ENCODE measurements around the gene WDR44.

DNA sequence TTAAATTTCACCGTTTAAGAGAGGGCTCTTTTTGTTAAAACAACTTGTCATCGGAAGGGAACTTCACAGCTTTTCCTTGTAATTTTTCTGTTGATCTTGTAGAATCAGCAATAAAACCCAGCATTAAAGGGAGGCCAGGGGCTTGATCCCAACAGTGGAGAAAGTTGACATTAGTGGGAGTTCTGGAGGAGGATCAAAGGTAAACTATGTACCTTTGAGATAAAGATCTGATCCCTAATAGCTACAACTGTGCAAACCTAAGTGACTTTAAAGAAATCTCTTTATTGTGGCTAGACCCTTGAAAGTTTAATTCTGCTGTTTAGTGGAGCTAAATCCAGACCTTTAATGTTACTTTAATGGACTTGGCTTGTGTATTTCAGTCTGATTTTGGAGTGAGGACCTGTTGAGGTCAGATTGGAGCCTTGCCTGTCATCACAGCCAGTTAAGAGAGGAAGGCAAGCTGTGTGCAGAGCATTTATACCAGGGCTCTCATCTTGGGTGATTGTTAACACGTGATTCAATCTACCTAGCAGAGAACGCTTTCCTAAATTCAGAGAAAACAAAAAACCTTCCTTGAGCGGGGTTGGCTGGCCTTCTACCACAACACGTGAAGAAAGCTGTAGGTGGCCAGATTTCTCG lies 151.4 kb downstream of the WDR44 start:
- TF ChIP-seq, protein P1, sequence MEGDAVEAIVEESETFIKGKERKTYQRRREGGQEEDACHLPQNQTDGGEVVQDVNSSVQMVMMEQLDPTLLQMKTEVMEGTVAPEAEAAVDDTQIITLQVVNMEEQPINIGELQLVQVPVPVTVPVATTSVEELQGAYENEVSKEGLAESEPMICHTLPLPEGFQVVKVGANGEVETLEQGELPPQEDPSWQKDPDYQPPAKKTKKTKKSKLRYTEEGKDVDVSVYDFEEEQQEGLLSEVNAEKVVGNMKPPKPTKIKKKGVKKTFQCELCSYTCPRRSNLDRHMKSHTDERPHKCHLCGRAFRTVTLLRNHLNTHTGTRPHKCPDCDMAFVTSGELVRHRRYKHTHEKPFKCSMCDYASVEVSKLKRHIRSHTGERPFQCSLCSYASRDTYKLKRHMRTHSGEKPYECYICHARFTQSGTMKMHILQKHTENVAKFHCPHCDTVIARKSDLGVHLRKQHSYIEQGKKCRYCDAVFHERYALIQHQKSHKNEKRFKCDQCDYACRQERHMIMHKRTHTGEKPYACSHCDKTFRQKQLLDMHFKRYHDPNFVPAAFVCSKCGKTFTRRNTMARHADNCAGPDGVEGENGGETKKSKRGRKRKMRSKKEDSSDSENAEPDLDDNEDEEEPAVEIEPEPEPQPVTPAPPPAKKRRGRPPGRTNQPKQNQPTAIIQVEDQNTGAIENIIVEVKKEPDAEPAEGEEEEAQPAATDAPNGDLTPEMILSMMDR (IDR thresholded peaks at IDR 0.05; ENCODE audit: insufficient read depth, low read length) = no peak
- TF ChIP-seq POLR2AphosphoS5 (IDR thresholded peaks at IDR 0.05; ENCODE audit: low read depth) = no peak
- TF ChIP-seq GABPA (IDR thresholded peaks at IDR 0.05; ENCODE audit: low read depth) = no peak
- TF ChIP-seq, protein P2, sequence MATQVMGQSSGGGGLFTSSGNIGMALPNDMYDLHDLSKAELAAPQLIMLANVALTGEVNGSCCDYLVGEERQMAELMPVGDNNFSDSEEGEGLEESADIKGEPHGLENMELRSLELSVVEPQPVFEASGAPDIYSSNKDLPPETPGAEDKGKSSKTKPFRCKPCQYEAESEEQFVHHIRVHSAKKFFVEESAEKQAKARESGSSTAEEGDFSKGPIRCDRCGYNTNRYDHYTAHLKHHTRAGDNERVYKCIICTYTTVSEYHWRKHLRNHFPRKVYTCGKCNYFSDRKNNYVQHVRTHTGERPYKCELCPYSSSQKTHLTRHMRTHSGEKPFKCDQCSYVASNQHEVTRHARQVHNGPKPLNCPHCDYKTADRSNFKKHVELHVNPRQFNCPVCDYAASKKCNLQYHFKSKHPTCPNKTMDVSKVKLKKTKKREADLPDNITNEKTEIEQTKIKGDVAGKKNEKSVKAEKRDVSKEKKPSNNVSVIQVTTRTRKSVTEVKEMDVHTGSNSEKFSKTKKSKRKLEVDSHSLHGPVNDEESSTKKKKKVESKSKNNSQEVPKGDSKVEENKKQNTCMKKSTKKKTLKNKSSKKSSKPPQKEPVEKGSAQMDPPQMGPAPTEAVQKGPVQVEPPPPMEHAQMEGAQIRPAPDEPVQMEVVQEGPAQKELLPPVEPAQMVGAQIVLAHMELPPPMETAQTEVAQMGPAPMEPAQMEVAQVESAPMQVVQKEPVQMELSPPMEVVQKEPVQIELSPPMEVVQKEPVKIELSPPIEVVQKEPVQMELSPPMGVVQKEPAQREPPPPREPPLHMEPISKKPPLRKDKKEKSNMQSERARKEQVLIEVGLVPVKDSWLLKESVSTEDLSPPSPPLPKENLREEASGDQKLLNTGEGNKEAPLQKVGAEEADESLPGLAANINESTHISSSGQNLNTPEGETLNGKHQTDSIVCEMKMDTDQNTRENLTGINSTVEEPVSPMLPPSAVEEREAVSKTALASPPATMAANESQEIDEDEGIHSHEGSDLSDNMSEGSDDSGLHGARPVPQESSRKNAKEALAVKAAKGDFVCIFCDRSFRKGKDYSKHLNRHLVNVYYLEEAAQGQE (IDR thresholded peaks at IDR 0.05; ENCODE audit: insufficient replicate concordance, low read depth) = no peak
- no peak for TF ChIP-seq SPI1 (IDR thresholded peaks at IDR 0.05; ENCODE audit: borderline replicate concordance, low read depth)
